Measurements from ENCODE around the gene ATG5.

Gene ATG5

DNA sequence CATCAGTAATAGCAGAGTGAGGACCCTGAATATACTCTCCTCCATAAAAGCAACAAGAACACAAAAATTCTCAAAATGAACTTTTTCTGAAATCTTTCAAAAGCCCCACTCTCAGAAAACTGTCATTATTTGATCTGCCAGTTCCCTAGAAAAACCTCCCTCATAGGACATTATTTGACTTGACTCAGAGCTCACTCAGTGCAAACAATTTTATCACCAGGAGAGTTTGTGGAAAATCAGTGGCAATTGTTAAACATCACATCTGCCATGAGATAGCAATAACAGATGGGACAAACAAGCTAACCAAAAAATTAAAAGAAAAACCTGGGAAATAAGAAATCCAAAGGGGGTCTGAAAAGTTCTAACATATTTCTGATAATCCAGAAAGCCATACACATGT lies 100.0 kb downstream of the ATG5 start:
- Histone ChIP-seq H3K79me2 (ENCODE audit: insufficient read depth, low read length) (peaks cover 8% of the 10 kb centered on the region; the same call in 1 of the 2 replicates), H3K27ac (ENCODE audit: low read depth, low read length) (no peak overlapping the region), H3F3A (ENCODE audit: insufficient read depth) (no peaks in the 10 kb centered on the region), H3K27me3 (ENCODE audit: low read length) (no peaks in the 10 kb centered on the region), H3K9me3 (ENCODE audit: insufficient read depth, low read length) (no peaks in the 10 kb centered on the region), H3K36me3 (ENCODE audit: low read length) (no peaks in the 10 kb centered on the region), H3K9me2 (replicated peaks; ENCODE audit: insufficient read depth, low read length) (no peaks in the 10 kb centered on the region), H3K4me2 (ENCODE audit: low read depth, low read length, poor library complexity, severe bottlenecking) (no peak overlapping the region), H3K4me3 (ENCODE audit: insufficient read depth, low read length, poor library complexity, severe bottlenecking) (no peak overlapping the region), H4K20me1 (ENCODE audit: low read depth, low read length) (peaks cover 5% of the 10 kb centered on the region; the same call in 1 of the 2 replicates), H2AFZ (ENCODE audit: low read depth, low read length, severe bottlenecking) (no peak overlapping the region), H3K9ac (ENCODE audit: low read length) (no peak overlapping the region)
- TF ChIP-seq EZH2phosphoT487 (conservative IDR thresholded peaks at IDR 0.05; ENCODE audit: low read length): no peak
- TF ChIP-seq, protein P1, sequence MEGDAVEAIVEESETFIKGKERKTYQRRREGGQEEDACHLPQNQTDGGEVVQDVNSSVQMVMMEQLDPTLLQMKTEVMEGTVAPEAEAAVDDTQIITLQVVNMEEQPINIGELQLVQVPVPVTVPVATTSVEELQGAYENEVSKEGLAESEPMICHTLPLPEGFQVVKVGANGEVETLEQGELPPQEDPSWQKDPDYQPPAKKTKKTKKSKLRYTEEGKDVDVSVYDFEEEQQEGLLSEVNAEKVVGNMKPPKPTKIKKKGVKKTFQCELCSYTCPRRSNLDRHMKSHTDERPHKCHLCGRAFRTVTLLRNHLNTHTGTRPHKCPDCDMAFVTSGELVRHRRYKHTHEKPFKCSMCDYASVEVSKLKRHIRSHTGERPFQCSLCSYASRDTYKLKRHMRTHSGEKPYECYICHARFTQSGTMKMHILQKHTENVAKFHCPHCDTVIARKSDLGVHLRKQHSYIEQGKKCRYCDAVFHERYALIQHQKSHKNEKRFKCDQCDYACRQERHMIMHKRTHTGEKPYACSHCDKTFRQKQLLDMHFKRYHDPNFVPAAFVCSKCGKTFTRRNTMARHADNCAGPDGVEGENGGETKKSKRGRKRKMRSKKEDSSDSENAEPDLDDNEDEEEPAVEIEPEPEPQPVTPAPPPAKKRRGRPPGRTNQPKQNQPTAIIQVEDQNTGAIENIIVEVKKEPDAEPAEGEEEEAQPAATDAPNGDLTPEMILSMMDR (IDR thresholded peaks at IDR 0.05; ENCODE audit: insufficient read depth, low read length, poor library complexity, severe bottlenecking): no peak

DNA sequence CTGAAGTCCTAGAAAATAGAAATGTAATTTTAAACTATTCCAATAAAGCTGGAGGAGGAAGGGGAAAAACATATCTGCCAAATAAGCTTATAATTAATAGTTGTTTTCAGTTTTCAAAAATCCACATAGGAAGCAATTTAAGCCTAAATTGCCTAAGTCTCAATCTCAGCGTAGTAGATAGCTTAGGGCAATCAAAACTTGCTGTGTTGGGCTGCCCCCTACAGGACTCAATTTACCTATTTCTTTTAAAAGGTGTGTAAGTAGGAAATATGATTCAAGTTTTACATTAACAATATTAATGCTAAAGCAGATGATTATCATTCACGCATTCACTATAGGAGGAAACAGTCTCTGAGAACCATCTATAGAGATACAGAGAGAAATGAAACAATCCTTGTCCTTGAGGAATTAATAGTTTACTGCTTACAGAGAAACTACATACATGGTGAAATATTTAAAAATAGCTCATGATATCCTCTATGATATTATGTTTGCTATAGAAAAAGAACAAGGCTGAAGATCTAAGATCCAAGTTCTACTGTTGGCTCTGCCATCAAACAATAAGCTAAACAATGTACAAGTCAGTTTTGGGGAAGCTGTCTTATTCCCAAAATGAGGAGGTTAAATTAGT lies 102.1 kb downstream of the ATG5 start:
- Histone ChIP-seq H3K27ac (ENCODE audit: low read depth, low read length) (no peak overlapping the region), H3K9me3 (ENCODE audit: insufficient read depth, low read length) (no peaks in the 10 kb centered on the region), H4K20me1 (ENCODE audit: low read depth, low read length) (peaks cover 5% of the 10 kb centered on the region; the same call in 1 of the 2 replicates), H3K4me2 (ENCODE audit: low read depth, low read length, poor library complexity, severe bottlenecking) (no peak overlapping the region), H3K9ac (ENCODE audit: low read length) (no peak overlapping the region), H3K4me3 (ENCODE audit: insufficient read depth, low read length, poor library complexity, severe bottlenecking) (no peak overlapping the region), H3K36me3 (ENCODE audit: low read length) (no peaks in the 10 kb centered on the region), H3K27me3 (ENCODE audit: low read length) (no peaks in the 10 kb centered on the region), H2AFZ (ENCODE audit: low read depth, low read length, severe bottlenecking) (no peak overlapping the region), H3K79me2 (ENCODE audit: insufficient read depth, low read length) (peaks cover 8% of the 10 kb centered on the region; the same call in 1 of the 2 replicates), H3K9me2 (replicated peaks; ENCODE audit: insufficient read depth, low read length) (no peaks in the 10 kb centered on the region), H3F3A (ENCODE audit: insufficient read depth) (no peaks in the 10 kb centered on the region)
- TF ChIP-seq EZH2phosphoT487 (conservative IDR thresholded peaks at IDR 0.05; ENCODE audit: low read length): no peak
- TF ChIP-seq, protein P1 (IDR thresholded peaks at IDR 0.05; ENCODE audit: insufficient read depth, low read length, poor library complexity, severe bottlenecking): peak; percentile 36

DNA sequence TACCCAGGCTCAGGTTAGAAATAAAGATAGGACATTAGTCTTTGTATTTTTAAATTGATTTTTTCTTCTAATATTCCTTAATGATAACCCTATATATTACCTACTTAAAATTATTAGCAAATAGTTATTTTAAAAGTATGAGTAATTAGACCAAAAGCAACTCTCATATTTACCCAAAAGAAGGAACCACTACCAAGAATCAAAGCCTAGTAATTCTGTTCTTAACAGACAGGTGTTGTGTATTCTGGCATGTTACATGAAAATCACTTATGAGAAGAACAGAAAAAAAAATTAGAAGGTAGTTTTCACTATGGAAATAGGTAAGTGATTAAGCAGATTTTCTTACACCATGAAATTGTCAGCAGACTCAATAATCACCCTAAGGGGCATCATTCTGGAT lies 105.1 kb downstream of the ATG5 start:
- no peak overlapping the region for H3K4me3 ChIP-seq (ENCODE audit: insufficient read depth, low read length, poor library complexity, severe bottlenecking)
- H3K27me3 ChIP-seq (ENCODE audit: low read length): no peaks in the 10 kb centered on the region
- no peak overlapping the region for H3K27ac ChIP-seq (ENCODE audit: low read depth, low read length)
- H3K9me3 ChIP-seq (ENCODE audit: insufficient read depth, low read length): no peaks in the 10 kb centered on the region
- H3K9ac ChIP-seq (ENCODE audit: low read length): no peak overlapping the region
- no peaks in the 10 kb centered on the region for H3K9me2 ChIP-seq (replicated peaks; ENCODE audit: insufficient read depth, low read length)
- no peaks in the 10 kb centered on the region for H3K36me3 ChIP-seq (ENCODE audit: low read length)
- H3F3A ChIP-seq (ENCODE audit: insufficient read depth): no peaks in the 10 kb centered on the region
- peaks cover 8% of the 10 kb centered on the region; the same call in 1 of the 2 replicates for H3K79me2 ChIP-seq (ENCODE audit: insufficient read depth, low read length)
- peaks cover 5% of the 10 kb centered on the region; the same call in 1 of the 2 replicates for H4K20me1 ChIP-seq (ENCODE audit: low read depth, low read length)
- TF ChIP-seq, protein P1 (IDR thresholded peaks at IDR 0.05; ENCODE audit: insufficient read depth, low read length, poor library complexity, severe bottlenecking): no peak
- TF ChIP-seq EZH2phosphoT487 (conservative IDR thresholded peaks at IDR 0.05; ENCODE audit: low read length): no peak
- H2AFZ ChIP-seq (ENCODE audit: low read depth, low read length, severe bottlenecking): no peak overlapping the region
- no peak overlapping the region for H3K4me2 ChIP-seq (ENCODE audit: low read depth, low read length, poor library complexity, severe bottlenecking)

Data from SU-DHL-6 (cell line).